ENCODE data around the gene GDF11. TPM values are rescaled to one million over a fixed set of nuclear protein-coding genes. Genes with fewer than 3 reads are reported as not detected.

GDF11 gene
- total RNA-seq, 4 donors from 2014 or later, result 1.9 to 5.4 (median 2.5) TPM

- DNase-seq (ENCODE audit: low spot score) (no peak), ATAC-seq (ENCODE audit: low FRiP score) (no peak)
- TF ChIP-seq CTCF (IDR thresholded peaks at IDR 0.05), result peak in 1 of 3 donors; percentile 19
These were observed 18.5 kb upstream of the GDF11 start for GRCh38 chr12:55724226-55724939.

GRCh38 chr12:55724940-55725309 is 18.0 kb upstream of the GDF11 start:
- ATAC-seq (ENCODE audit: low FRiP score), result no peak
- DNase-seq (ENCODE audit: low spot score), result no peak
- TF ChIP-seq CTCF (IDR thresholded peaks at IDR 0.05), result no peak

- TF ChIP-seq CTCF (IDR thresholded peaks at IDR 0.05), result no peak
- DNase-seq (ENCODE audit: low spot score), result no peak
These were observed 17.4 kb upstream of the GDF11 start for GRCh38 chr12:55725556-55725955.

GRCh38 chr12:55726971-55727370 is 16.0 kb upstream of the GDF11 start:
- no peak for DNase-seq (ENCODE audit: low spot score)
- ATAC-seq (ENCODE audit: low FRiP score), result no peak
- no peak for TF ChIP-seq CTCF (IDR thresholded peaks at IDR 0.05)

More at GRCh38 chr12:55725556-55725955, 17.4 kb upstream of the GDF11 start:
- ATAC-seq (ENCODE audit: low FRiP score), result no peak

- ATAC-seq (ENCODE audit: low FRiP score) (peak; percentile 41), DNase-seq (ENCODE audit: low spot score) (peak; percentile 63)
- no peak for TF ChIP-seq CTCF (IDR thresholded peaks at IDR 0.05)
These were observed 15.2 kb upstream of the GDF11 start for GRCh38 chr12:55727643-55728185.

GRCh38 chr12:55728186-55728938 is 14.6 kb upstream of the GDF11 start:
- no peak for TF ChIP-seq CTCF (IDR thresholded peaks at IDR 0.05)
- DNase-seq (ENCODE audit: low spot score) (no peak), ATAC-seq (ENCODE audit: low FRiP score) (no peak)
